Colonic mucosa (tissue), 4 donors: ENCODE results near the gene IL1R2. TPM values are rescaled to one million over a fixed set of nuclear protein-coding genes. Genes with fewer than 3 reads are reported as not detected.

Experiments used
- DNase-seq: peaks from one replicate; pipeline ENCODE4 v3.0.0-alpha.2; 2020
- H3K27ac ChIP-seq: fragments of 200-600 bp; one replicate; pipeline ENCODE4 v1.8.0; 2021
- H3K27me3 ChIP-seq: fragments of 200-600 bp; one replicate; pipeline ENCODE4 v1.8.0; 2021
- H3K36me3 ChIP-seq: fragments of 200-600 bp; one replicate; pipeline ENCODE4 v1.8.0; 2021
- H3K4me1 ChIP-seq: fragments of 200-600 bp; one replicate; pipeline ENCODE4 v1.8.0; 2021; ENCODE audit warnings: mild to moderate bottlenecking
- H3K4me3 ChIP-seq: fragments of 200-600 bp; one replicate; pipeline ENCODE4 v1.8.0; 2021
- H3K9ac ChIP-seq, 2 donors: one replicate each; pipeline ENCODE4 v1.7.0; 2013; ENCODE audit warnings: control low read depth in 2 of 2, low read depth in 2 of 2, low read length in 2 of 2
- H3K9me3 ChIP-seq: fragments of 200-600 bp; one replicate; pipeline ENCODE4 v1.8.0; 2021
- intact Hi-C: fragments of 100-400 bp; cut with DNase I; formaldehyde crosslinking; loops from one replicate; pipeline ENCODE4 v1.14.1; 2022
- total RNA-seq, 2 donors: library from RNA; stranded (reverse); fragmentation: NEBNext Ultra II Directional in 1 of 2; extraction: Animal tissue kit (Norgen Biotek cat#: 25700) in 1 of 2; gene quantifications; one replicate each; pipeline ENCODE4 v1.2.1, GENCODE V29; 2021
- TF ChIP-seq, protein P1 (sequence below): fragments of 200-600 bp; IDR thresholded peaks from one replicate; pipeline ENCODE4 v1.8.0; 2022; ENCODE audit warnings: antibody characterized with exemption, mild to moderate bottlenecking
- donor health status: healthy.
- donor health status: DM: no; HTN: no; CAD: no.
- donor health status: DM: no; HTN: no; CAD: no.

Gene IL1R2
- total RNA-seq, 2 donors from 2014 or later = 50.1 to 152 TPM

- H3K4me1 ChIP-seq = no peaks in the 10 kb centered on the region
- no peaks in the 10 kb centered on the region for H3K27me3 ChIP-seq
- H3K27ac ChIP-seq = no peak overlapping the region
- H3K36me3 ChIP-seq = no peaks in the 10 kb centered on the region
- H3K9ac ChIP-seq = no peak overlapping the region
- intact Hi-C loops = no loop called here
- no peak overlapping the region for H3K4me3 ChIP-seq
- DNase-seq = no peak
- TF ChIP-seq, protein P1, sequence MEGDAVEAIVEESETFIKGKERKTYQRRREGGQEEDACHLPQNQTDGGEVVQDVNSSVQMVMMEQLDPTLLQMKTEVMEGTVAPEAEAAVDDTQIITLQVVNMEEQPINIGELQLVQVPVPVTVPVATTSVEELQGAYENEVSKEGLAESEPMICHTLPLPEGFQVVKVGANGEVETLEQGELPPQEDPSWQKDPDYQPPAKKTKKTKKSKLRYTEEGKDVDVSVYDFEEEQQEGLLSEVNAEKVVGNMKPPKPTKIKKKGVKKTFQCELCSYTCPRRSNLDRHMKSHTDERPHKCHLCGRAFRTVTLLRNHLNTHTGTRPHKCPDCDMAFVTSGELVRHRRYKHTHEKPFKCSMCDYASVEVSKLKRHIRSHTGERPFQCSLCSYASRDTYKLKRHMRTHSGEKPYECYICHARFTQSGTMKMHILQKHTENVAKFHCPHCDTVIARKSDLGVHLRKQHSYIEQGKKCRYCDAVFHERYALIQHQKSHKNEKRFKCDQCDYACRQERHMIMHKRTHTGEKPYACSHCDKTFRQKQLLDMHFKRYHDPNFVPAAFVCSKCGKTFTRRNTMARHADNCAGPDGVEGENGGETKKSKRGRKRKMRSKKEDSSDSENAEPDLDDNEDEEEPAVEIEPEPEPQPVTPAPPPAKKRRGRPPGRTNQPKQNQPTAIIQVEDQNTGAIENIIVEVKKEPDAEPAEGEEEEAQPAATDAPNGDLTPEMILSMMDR = no peak
- H3K9me3 ChIP-seq = no peaks in the 10 kb centered on the region
Observed at GRCh38 chr2:101969723-101970122, 22.0 kb upstream of the IL1R2 start.

GRCh38 chr2:101970901-101971300 is 20.9 kb upstream of the IL1R2 start:
- H3K27me3 ChIP-seq = no peaks in the 10 kb centered on the region
- TF ChIP-seq, protein P1 = no peak
- H3K4me3 ChIP-seq = no peak overlapping the region
- no peaks in the 10 kb centered on the region for H3K9me3 ChIP-seq
- H3K9ac ChIP-seq = no peak overlapping the region
- DNase-seq = no peak
- intact Hi-C loops = no loop called here
- H3K4me1 ChIP-seq = no peaks in the 10 kb centered on the region
- H3K36me3 ChIP-seq = no peaks in the 10 kb centered on the region
- H3K27ac ChIP-seq = no peak overlapping the region

GRCh38 chr2:101971836-101972235 is 19.9 kb upstream of the IL1R2 start:
- TF ChIP-seq, protein P1 = no peak
- no peak overlapping the region for H3K27ac ChIP-seq
- H3K36me3 ChIP-seq = no peaks in the 10 kb centered on the region
- H3K4me1 ChIP-seq = no peaks in the 10 kb centered on the region
- H3K27me3 ChIP-seq = no peaks in the 10 kb centered on the region
- H3K9me3 ChIP-seq = no peaks in the 10 kb centered on the region
- H3K4me3 ChIP-seq = no peak overlapping the region
- no peak for DNase-seq
- H3K9ac ChIP-seq = no peak overlapping the region
- intact Hi-C loops = no loop called here

DNA sequence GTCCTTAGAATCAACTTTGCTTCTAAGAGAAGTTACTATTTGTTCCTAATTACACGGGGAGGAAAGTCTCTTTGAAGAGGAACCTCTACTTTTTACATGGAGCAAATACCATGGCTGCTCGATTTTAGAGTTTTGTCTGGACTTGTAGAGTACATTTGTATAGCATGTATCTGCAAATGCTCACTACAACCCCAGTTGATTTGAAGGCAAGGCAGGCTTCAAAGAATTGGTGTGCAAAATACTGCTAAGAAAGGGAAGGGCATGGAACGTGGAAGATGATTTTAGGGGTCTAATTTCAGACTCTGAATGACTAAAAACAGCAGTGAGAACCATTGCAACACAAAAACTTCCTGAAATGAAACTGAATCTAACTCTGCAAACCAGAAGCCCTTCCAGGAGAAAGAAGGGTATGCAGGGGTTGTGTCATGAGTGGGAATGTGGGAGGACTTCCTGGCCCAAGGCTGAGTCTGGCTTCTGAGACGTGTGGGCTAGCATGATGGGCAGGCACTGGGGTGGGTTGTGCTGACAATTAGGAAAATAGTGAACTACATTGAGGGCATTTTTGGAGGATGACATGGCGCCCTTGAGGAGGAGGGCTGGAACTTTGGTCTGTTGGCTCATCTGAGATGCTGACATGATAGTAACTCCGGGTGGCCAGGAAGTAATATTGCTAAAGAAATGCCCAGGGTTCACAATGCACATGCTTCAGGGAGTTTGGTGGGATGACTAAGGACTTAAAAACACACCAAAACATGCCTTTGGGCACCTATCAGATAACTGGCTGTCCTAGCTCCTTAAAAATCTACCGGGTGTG is 18.9 kb upstream of the IL1R2 start:
- DNase-seq = no peak
- Histone ChIP-seq H3K4me1 (no peaks in the 10 kb centered on the region), H3K9me3 (no peaks in the 10 kb centered on the region), H3K27ac (no peak overlapping the region), H3K36me3 (no peaks in the 10 kb centered on the region), H3K4me3 (no peak overlapping the region), H3K9ac (no peak overlapping the region), H3K27me3 (no peaks in the 10 kb centered on the region)
- intact Hi-C loops = no loop called here
- TF ChIP-seq, protein P1 = no peak

DNA sequence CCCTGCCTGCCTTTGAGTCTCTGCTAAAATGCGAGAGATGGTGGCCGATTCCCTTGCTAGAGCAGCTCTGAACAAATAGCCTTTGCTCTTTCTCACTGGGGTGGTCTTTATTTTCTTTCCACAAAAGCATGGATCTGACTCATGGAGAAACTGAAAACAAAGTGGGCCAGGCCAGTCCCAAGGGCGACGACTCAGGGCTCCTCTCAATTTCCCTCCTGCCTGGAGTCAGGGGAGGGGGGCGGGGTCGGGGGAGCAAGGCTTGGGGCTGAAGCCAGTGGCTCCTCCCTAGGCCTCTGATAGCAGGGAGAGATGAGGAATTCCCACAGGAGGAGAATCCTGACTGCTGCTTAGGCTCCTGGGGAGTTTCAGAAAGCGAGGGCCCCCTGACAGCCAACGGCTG is 17.1 kb upstream of the IL1R2 start:
- TF ChIP-seq, protein P1 = no peak
- no peak overlapping the region for H3K9ac ChIP-seq
- H3K4me3 ChIP-seq = no peak overlapping the region
- H3K27ac ChIP-seq = no peak overlapping the region
- H3K27me3 ChIP-seq = no peaks in the 10 kb centered on the region
- intact Hi-C loops = no loop called here
- H3K4me1 ChIP-seq = no peaks in the 10 kb centered on the region
- H3K36me3 ChIP-seq = no peaks in the 10 kb centered on the region
- no peak for DNase-seq
- no peaks in the 10 kb centered on the region for H3K9me3 ChIP-seq
